ENCODE measurements around the gene EEPD1.

The EEPD1 gene

DNA sequence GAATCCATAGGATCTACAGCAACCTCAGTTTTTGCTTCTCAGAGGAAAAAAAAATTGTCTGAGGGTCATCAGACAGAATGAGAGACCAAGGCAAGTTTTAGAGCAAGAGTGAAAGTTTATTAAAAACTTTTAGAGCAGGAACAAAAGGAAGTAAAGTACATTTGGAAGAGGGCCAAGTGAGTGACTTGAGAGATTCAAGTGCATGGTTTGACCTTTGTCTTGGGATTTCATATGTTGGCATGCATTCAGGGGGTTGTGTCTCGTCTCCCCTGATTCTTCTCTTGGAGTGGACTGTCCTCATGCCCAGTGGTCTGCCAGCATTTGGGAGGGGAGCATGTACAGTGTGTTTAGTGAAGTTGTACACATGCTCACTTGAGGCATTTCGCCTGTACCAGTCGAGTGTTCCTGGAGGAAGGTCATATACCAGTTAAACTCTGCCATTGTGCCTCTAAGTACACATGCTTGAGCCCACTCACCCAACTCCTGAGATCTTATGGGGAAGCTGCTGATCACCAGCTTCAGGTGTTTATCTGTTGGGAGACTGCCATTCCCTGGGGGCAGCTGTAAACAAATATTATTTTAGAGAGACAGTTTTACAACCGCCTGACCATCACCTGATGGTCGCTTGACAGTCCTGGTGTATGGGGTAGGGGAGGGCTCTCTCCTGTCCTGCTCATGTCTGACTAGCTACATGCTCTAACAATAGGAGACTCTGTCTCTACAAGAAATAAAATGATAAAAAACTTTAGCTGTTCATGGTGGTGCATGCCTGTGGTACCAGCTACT lies 109.4 kb downstream of the EEPD1 start:
- no peak for DNase-seq

DNA sequence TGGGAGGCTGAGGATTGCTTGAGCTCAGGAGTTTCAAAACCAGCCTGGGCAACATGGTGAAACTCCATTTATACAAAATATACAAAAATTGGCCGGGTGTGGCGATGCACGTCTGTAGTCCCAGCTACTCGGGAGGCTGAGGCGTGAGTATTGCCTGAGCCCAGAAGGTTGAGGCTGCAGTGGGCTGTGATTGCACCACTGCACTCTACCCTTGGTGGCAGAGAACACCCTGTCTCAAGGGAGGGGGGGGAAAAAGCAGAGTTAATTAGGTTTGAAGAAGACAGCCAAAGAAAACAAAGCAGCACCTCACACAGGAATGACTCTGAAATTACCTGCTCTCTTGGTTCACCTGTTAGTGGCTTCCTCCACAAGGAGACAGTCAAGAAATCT lies 110.0 kb downstream of the EEPD1 start:
- no peak for DNase-seq

DNA sequence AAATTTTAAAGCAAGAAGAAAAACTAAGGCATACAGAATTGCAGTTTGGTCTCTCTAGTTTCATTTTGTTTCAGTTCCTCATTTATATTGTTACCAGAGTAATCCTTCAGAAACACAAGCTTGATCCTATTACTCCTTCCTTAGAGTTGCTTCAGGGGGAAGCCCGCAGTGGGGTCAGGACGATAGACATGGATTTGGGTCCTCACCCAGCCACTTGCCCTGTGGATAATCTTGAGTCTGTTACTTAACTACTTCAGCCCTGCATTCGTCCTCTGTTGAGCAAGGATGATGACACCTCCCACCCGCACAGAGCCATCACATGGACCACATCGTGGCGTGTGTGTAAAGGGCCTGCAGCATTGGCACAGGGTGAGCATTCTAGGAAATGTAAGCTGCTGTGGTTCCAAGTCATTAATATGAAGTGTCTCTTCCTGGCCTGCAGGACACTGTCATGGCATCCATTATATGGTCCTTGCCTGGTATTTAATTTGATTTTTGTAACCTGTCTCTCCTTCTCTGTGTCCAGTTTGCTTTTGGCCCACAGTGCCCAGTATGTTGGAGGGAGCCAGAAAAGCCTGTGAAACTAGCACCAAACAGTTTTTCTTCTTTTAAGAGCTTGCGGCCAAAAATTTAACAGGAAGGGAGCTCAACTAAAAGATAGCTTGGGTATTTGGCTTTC lies 111.2 kb downstream of the EEPD1 start:
- peak; percentile 61 for DNase-seq

DNA sequence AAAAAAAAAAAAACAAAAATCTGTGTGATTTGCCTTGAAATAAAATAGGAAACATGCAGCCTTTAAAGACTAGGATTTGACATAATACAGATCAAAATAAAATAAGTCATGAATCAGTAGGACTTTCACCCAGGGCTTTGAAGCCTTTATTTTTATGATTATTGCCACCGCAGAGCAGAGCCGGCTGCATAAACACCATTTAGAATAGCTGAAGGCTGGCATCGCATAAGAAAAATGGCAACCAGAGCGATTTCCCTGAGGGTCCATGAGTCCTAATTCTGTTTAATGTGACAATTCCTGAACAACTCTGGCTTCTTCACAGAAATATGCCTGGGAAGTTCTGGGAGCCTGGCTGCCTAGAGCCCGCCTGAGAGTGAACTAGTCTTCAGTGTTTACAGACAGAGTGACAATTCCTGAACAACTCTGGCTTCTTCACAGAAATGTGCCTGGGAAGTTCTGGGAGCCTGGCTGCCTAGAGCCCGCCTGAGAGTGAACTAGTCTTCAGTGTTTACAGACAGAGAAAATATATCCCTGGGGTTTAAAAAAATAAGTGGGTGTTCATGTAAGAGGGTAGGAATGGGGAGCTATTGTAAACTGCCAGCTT lies 112.0 kb downstream of the EEPD1 start:
- DNase-seq: no peak

DNA sequence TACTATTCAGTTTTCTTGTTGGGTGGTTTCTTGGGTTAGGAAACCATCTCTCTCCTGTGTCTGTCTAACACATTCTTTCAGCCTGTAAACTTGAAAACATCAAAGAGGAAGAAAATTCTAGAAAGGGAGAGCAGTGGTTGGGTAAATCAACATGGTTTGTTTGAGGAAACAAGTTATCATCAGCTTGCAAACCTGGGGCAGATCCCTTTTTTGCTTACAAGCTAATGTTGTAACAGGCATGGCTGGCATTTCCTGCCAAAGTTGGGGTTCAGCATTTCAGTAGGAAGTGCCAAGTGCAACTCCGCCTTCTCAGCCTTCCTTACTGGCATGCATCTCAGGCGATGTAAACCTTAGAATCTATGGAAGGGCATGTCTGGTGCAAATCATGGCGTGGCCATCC lies 112.6 kb downstream of the EEPD1 start:
- DNase-seq: peak; percentile 30

DNA sequence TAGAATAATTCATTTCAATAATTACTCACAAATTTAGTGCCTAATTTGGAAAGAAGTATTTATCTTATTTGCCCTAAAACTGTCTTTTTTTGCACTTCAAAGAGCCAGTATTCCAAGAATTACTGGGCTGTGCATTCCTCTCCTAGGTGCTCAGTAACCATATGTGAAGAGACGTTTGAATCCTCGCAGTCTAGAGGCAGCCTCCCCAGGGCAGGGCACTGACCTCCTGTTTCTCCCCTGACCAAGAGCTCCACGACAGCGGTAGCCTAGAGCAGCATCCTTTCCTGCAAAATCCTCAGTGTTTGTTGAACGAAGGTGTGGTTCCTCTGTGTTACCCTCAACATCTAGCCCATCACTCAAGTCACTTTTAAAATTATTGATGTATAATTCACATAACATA lies 113.1 kb downstream of the EEPD1 start:
- no peak for DNase-seq

DNA sequence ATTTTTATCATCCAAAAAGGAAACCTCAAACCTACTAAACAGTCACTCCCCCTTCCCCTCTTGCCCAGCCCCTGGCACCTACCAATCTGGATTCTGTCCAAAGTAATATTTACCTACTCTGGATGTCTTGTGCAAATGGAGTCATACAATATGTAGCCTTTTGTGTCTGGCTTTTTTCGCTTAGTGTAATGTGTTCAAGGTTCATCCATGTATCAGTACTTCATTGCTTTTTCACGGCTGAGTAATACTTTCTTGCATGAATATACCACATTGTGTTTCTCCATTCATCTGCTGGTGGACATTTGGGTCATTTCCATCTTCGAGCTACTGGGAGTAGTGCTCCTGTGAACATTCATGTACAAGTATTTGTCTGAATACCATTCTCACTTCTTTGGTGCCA lies 113.6 kb downstream of the EEPD1 start:
- no peak for DNase-seq

DNA sequence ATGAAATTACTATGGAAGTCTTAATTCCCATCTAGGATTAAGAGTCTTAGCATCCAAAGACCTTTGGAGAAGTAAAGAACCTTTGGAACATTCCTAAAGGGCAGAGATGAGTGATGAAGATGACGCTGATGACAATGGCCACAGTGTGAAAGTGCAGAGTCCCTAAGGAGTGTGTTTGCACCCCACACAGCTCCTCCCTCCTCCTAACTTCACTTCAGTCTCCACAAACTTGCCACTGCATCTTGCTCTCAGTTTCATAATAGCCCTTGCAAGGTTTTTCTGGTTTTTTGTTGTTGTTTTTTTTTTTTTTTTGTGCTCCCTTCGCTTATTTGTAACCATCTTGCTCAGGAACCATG lies 119.1 kb downstream of the EEPD1 start:
- no peak for DNase-seq

DNA sequence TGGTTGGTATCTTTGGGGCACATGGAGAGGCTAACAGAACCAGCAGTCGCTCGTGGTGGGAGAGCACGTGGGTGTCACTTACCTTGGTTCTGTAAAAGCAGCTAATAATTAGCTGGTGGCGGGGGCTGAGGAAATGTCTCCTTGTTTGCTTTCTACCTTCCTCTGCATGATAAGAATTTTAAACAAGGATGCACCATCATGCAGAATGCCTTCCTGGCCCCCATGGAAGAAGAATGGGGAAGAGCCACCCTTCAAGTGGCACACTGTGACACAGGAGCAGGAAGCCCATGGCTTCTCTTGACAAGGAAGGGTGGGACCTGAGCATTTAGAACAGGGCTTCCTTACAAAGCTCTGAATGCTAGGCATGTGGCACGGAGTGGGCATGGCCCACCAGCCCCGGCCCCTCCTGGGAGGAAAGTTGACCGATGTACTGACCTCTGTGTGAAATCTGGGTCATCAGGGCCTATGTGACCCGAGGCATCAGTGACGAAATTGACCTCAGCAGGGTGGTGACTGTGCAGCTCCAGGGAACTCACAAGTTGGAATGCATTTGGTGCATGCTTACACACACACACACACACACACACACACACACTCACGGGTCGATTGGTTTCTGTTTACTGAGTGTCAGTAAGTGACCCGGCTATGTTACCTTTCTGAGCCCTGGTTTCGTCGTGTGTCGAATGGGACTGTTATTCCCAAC lies 119.7 kb downstream of the EEPD1 start:
- peak; percentile 31 for DNase-seq

DNA sequence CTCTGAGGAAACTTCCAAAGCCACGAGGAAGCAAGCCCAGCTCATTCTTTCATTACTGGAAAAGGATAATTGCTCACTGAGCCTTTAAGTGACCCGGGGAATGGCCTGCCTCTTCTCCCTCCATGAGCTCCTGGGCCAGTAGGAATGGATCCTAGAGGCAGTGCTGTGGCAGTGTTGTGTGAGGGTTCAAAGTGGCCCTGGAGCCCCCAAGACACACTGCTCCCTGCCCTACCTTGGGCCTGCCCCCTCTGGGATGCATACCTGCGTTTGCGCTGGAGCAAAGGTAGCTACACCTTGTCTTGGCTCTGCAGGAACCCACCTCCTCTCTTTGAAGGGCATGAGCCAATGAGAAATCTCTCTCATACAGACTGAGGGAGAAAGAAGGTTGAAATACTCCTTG lies 120.8 kb downstream of the EEPD1 start:
- no peak for DNase-seq

DNA sequence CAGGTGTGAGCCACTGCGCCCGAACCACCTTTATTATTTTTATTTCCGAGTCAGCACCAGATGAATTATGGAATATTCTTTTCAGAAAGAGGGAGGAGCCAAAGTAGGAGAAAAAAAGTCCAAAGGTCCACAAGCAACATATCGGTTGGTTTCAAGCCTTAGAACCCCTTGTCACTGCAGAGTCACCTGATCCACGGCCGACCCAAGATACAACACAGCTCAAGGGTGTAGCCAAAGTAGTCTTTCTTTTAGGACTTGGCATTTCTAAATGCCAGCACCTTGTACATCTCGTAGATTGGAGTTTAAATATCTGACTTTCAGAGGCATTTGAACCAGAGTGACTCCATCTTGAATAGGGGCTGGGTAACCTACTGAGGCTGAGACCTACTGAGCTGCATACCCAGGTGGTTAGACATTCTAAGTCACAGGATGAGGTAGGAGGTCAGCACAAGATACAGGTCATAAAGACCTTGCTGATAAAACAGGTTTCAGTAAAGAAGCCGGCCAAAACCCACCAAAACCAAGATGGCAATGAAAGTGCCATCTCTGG lies 122.8 kb downstream of the EEPD1 start:
- no peak for DNase-seq

DNA sequence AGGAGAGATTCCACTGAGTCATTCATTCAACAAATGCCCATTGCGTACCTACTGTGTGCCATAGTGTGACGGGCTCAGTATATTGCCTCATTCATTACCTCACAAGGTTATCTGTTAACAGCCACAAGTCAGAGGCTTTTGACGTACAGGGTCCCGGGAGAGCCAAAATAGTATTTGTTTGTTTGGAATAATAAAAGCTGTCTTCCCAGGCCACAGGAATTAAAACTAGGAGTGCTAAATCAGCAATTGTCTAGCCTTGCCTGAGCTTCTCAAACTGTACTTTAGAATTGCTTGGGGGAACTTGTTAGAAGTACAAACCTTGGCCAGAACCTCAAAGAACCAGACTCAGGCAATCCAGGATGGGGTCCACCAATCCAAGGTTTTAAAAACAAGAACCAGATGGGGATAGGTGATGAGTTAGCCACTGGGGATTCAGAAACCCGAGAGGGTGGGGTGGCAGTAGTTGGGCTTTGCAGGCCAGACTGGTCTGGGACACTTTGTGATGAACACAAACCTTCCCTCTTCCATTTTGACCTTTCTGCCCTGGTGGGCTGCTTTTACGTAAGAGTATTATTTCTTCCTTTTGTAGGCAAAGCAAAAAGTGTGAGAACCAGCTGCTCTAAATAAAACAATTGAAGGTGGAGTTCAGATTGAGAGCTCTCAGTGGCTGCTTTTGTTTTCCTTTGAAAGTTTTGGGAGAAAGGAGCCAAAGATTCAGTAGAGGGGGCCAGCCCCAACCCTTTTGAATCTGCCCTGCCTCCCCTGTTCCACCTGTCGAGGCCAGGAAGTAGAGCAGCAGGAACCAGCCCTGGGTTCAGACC lies 123.6 kb downstream of the EEPD1 start:
- no peak for DNase-seq

DNA sequence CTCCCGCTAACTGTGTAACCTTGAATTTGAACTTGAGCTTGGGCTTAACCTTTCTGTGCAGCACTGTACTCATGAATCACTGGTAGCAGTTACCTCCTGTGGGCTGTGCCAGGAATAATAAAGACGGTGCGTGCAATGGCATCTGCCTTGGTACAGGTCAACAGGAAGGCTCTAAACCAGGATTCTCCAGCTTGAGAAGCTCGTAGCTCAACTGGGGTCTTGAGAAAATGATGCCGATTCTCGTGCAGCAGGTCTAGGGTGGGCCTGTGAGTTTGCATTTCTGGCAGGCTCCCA lies 124.1 kb downstream of the EEPD1 start:
- no peak for DNase-seq

DNA sequence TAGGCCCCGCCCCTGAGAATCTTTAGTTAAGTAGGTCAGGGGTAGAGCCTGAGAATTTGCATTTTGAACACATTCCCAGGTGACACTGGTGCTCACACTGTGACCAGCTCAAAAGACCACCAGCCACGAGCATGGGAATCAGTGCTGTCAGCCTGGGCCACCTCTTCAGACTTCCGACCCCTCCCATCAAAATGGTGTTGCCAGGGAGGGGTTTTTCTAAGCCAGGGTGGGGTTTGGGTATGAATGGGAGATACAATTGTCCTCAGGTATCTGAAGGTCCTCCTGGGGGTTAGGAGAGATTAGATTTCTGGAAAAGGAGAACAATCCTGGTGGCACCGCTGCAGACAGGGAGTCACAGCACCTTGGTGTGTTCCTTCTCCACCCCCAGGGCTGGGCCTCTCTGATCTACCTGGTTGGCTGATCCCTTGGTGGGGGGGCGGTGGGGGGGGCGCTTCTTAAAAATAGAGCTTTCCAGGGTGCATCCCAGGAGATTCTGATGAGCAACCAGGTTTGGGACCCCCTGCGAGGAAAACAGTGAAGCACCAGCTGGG lies 125.1 kb downstream of the EEPD1 start:
- no peak for DNase-seq

DNA sequence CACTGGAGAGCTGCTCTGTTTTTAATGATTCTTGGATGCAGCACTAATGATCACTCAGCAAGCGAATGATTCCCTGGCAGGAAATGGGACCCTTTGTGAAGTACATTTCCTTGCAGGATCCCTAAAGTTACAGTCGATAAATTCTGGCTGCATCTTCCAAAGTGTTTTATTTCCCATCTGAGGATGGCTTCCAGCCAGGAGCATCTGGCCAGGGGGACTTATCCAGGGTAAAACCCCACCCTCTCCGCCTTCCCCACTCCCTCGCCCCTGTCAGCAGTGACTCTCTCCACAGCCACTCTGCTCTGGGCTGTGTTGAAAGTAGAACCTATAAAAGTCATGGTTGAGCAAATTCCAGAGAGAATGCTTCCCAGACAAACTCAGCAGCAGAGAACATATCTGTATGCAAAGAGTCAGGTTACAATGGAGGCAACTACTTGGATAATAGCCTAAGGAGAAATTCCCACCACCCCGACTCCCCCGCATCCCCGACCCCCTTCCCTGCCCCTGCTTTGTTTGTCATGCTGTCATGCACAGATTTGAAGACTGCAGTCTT lies 125.6 kb downstream of the EEPD1 start:
- no peak for DNase-seq

DNA sequence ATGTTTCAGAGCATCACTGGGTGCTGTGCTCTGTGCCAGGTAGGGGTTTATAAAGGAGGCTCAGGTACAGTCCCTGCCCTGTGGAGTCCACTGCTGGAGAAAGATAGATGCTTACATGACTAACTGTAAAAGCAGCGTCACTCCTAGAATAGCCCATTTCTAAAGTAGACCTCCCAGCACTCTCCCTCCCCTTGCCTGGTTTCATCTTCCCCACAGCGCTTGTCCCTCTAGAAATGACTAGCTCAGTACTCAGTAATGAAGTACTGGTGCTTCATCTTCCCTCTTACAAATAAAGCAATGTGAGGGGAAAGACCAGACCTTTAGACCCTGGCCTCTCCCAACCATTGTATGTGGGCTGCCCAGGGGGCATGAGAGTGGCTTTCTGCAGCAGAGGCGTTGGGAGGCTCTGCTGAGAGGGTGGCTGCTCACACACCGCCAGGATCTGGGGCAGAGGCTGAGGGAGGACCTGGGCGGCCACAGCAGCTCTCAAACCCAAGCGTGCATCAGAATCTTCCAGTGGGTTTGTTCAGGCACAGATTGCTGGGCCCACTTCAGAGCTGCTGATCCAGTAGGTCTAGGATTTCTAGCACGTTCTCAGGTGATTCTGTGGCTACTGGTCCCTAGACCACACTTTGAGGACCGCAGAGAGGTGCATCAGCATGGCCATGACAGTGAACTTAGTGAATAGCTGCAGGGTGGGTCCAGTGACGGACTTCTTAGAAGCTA lies 126.3 kb downstream of the EEPD1 start:
- DNase-seq: no peak

DNA sequence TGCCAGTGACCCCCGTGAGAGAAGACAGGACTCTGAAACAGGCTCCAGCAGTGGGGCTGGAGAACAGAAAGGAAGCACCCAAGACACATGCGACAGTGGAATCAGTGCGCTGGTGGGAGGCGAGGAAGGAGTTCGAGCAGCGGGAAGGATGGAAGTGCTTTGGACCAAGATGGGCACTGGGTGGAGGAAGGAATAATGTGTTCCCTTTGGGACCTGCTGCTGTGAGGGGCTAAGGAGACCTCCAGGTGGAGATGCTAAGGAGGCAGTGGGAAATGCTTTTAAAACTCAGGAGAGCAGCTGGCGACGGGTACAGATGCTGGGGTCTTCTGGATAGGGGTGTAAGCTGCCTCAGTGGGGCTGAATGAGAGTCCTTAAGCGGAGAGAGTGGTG lies 126.9 kb downstream of the EEPD1 start:
- DNase-seq: no peak

DNA sequence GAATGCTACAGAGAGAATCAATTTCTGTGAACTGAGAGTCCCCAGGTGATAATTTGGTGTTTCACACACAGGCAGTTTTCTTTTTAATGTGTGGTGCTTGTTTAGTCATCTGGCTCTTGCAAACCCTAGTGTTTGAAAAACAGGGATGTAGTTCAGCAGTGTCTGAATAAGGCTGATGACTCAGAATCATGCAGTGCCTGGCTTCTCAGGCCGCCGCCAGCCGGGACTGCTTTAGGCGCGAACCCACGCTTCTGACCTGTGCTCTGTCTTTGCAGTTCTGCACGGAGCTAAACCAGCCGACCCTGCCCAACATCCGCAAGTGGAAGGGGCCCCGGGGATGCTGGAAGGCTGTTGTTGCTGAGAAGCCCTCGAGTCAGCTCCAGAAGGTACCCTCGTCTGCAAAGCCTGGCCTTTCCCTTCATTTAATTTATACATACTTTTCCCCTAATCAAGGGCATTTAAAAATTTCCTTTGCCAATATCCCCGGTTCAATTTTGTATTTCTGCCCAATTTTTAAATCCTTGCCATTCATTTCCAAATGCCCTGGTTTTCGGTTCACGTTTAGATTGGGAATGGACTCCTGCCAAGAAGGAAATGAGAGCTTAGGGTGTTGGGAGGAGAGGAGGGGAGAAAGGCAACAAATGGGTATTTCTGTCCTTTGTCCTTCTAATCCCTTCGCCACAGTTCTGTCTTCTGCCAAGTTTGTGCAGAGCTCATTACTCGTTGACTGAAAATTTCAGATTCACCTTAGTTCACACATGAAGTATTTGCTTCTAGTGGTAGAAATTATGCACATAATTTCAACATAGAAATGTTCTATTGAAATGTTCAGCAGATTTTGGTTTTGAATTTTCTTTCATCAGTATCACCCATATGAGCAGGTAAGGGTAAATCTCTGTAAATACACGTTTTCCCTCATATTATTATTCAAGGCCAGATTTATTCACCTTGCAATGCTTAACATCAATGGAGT lies 128.1 kb downstream of the EEPD1 start:
- peak; percentile 53 for DNase-seq

DNA sequence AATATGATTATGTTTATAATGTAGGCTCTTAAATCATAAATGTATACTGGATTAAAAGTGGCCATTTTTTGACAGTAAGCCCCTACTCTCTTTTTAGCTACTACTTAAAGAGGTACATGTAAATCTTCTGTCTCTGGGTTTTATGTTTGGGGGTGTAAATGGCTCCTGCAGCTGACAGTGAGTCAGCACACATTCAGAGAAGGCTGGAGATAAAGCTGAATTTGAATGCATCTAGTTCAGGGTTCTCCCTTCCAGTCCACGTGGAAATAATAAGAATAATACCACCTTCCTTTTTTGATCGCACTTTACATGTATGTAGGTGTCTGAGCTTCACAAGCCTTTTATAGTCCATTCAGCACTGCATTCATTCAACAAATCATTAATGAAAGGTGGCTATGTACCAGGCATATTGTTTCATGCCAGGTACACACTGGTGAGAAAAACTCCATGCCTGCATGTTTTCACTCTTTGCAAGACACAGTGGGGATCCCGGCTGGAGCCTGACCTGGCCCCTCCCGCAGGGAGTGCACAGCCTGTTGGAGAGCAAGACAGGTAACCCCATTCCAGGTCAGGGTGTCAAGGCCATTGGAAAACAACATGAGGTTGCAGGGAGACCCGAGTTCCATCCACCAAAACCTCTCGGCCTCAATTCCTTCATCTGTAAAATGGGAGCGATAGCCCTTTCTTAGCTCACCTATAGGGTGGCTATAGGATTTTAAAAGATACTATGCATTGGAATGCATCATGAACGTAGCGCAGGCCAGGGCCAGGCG lies 129.1 kb downstream of the EEPD1 start:
- DNase-seq: no peak

All from CD4-positive, alpha-beta T cell treated with Interleukin-15 for 1 hour (primary cell).